HG03103 (cell line): ENCODE results near the gene CYP2W1.

ENCODE experiments used
- ATAC-seq: cut with Tn5 transposase; IDR thresholded peaks from one replicate; pipeline ENCODE4 v1.9.1; 2021; ENCODE audit warnings: low read depth; ENCODE audit not compliant: unreplicated experiment

The CYP2W1 gene

DNA sequence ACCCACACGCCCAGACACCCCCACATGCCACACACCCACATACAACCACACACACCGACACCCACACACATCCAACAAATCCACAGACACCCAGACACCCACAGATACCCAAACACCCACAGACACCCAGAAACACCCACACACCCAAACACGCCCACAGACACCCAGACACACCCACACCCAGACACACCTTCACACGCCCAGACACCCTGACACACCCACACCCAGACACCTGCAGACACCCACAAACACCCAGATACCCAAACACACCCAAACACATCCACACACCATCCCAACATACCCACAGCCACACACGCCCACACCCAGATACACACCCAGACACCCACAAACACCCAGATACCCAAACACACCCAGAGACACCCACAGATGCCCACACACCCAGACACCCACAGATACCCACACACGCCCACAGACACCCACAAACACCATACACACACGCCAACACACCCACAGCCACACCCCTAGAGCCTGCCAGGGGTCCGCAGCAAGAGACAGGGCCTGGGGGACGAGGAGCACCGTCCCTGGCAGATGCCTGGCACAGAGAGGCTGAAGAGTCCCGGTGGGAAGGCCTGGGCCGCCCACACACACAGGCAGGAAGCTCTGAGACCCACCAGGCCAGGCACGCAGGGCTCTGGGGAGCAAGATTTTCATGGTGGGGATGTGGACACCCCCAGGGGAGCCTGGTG, 28.5 kb downstream of the CYP2W1 start:
- ATAC-seq: no peak

- ATAC-seq: no peak
Observed at GRCh38 chr7:1012004-1012715, 29.2 kb downstream of the CYP2W1 start.

DNA sequence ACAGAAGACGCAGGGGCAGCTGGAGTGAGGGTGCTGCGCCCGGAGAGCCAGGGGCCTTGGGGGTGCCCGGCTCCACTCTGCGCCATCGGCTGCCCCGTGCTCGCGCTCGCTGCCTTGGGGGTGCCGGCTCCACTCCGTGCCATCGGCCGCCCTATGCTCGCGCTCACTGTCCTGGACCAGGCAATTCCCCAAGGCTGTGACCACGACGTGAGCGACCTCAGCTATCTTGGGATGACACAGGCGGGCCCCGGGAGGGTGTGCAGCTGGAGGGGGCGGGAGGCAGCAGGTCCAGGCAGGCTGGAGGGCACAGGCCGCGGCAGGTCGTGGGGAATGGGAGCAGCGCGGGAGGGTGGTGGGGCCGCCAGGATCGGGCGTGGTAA, 29.7 kb downstream of the CYP2W1 start:
- ATAC-seq: no peak

- ATAC-seq: no peak
Observed at GRCh38 chr7:1013581-1013980, 30.6 kb downstream of the CYP2W1 start.

DNA sequence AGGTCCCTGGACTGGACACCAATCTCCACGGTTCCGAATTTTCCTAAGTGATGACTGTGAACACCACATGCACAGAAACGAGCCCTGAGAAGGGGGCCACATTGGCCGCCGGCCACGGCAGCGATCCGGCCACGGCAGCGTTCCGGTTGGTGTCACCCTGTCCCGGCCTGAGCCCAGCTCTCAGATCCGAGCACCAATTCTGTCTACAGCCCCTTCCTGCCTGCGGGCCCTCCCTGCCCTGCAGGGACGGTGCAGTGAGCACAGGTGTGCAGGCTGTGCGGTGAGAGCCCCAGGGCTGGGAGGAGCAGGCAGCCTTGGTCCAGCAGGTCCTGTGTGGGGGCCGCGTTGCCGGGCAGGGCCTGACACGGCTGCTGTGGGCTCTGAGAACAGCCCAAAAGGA, 31.7 kb downstream of the CYP2W1 start:
- ATAC-seq: no peak

DNA sequence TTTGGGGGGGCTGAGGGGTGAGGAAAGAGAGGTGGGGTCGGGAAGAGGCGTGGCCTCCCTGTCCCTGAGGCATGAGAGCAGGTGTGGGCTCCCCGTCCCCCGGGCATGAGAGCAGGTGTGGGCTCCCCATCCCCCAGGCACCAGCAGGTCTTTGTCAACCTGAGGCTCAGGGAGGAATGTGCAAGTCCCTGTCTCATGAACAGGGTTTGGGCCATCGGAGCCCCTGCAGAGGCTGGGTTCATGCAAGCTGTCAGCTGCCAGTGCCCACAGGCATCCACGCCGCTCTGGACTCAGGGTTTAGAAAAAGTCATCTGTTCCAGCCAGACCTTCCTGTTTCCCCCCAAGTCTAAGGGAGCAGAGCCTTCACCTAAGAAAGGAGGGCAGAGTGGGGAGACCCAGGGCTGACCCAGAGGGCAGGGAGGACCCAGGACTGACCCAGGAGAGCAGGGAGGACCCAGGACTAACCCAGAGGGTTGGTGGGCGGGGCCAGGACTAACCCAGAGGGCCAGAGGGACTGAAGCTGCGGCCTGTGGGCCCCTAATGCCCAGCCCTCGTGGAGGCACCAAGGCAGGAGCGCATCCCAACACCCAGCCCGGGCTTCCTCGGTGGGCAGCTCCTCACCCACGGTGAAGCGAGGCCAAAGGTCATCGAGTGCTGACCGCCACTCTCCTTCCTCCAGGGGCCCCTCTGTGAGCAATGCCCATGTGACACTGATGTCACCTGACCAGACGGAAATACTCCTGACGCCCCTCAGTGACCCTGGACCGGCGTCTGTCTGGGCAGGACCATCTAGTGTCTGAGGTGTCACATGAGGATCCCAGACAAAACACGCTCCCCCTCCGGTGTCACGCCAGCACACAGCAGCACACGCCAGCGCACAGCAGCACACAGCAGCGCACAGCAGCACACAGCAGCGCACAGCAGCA, 32.5 kb downstream of the CYP2W1 start:
- no peak for ATAC-seq

GRCh38 chr7:1016577-1017531, 33.9 kb downstream of the CYP2W1 start:
- no peak for ATAC-seq

DNA sequence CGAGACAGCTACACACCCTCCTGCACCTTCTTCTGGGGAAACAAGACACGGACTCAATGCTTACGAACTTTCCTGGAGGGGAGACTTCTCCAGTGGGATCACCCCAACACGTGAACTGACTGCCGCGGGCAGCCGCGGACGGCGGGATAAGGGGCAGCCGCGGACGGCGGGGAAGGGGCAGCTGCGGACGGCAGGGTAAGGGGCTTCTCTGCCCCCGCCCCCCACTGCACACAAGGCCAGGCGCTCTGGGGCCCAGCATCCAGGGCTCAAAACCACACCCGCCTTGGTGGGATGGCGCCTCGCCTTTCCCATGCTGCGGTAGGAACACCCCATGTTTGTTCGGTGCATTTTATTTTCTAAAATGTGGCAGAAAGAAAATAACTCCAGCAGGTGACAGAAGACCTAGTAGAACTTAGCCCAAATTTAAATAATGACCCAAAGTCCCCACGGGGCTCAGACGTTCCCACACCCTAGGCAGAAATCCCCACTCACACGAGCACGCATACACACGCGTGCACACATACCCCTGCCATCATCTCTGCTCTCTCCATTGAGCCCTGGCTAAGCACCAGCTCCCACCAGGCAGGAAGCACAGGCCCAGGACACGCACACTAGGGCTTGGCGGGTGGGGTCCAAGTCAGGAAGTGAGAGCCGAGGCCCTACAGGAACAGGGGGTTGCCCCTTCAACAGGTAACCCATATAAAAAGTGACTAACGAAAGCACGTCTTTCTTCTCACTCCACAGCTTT, 34.8 kb downstream of the CYP2W1 start:
- ATAC-seq: no peak

- no peak for ATAC-seq
Observed at GRCh38 chr7:1018334-1018695, 35.3 kb downstream of the CYP2W1 start.

- no peak for ATAC-seq
Observed at GRCh38 chr7:1019255-1019785, 36.3 kb downstream of the CYP2W1 start.

GRCh38 chr7:1019789-1020610, 37.0 kb downstream of the CYP2W1 start:
- no peak for ATAC-seq

DNA sequence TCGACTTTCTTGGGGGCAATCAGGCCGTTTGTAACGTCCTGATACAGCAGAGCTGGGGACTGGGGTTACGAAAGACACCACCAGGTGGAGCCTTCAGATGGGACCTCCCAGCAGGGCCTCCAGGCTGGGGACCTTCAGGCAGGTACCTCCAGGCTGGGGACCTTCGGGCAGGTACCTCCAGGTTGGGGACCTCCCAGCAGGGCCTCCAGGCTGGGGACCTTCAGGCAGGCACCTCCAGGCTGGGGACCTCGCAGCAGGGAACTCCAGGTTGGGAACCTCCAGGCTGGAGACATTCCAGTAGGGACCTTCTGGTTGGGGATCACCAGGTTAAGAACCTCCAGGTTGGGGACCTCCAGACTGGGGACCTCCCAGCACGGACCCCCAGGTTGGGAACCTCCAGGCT, 37.9 kb downstream of the CYP2W1 start:
- no peak for ATAC-seq

GRCh38 chr7:1021366-1021765, 38.4 kb downstream of the CYP2W1 start:
- no peak for ATAC-seq

DNA sequence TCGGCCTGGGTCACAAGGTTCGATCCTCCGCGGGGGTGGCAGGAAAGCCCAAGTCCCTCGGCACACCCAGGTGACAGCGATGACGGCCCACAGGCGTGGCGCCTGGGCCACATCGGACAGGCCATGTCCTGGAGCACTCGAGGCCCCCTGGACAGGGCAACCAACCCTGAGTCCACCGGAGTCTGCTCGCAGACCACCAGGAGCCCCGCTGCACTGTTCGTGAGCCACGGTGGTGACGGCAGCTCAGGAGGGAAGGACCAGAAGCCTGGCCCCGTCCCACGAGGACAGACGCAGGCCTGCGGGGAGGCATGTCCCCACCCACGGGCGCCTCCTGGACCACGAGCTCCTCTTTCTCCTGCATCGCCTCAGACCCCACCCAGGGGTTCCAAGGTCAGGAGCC, 39.0 kb downstream of the CYP2W1 start:
- ATAC-seq: no peak

DNA sequence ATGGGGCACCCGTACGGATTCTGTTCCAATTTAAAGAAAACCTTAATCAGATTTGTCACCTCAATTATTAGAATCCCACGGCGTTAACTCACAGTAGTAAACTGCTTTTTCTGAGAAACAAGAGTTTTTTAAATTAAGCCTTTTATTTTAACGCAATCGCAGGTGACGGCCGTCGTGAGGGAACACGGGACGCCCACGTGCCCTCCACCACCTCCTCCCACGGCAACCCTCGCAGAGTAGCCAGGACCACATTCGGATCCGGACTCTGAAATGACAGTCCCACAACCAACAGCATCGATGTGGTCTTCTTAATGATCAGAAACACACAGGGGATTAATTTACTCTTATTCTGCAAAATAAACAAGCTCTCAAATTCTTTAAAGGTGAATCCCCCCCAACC, 39.4 kb downstream of the CYP2W1 start:
- no peak for ATAC-seq

DNA sequence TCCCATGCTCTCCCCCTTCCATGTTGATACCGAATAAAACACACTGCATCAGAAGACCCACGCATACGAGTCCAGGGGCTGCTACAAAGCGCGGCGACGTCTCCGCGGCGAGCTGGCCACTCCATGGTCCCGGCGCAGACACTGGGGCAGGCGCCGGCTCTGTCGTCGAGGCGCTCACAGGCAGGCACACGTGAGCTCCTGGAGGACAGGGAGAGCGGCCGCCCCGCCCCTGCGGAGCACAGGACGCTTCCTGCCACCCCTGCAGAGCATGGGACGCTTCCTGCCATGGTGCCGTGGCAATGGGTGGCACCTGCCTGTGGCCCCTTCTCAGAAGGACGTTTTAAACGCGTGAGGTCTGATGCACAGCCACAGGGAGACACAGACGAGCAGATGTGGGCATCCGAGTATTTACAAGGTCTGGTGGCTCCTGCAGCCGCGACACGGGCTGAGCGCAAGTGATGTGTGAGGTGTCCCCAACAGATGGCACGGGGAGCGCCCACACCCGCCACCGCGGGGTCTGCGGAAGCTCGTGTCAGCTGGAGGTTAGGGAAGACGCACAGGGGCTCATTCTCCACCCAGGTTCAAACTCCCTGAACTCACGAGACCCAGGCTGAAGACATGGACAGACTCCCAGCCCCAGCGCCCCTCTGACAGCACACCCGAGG, 40.0 kb downstream of the CYP2W1 start:
- ATAC-seq: no peak

GRCh38 chr7:1024331-1024841, 41.4 kb downstream of the CYP2W1 start:
- peak; percentile 35 for ATAC-seq
